Endometrial microvascular endothelial cells (primary cell): ENCODE data around the gene SCAP. TPM values are rescaled to one million over a fixed set of nuclear protein-coding genes. Genes with fewer than 3 reads are reported as not detected.
"Not testable (repeated sequence)": the region's sequence is repeated elsewhere in the genome, so short reads cannot be mapped to it uniquely, and the experiment has no call there.

Experiments
- in situ Hi-C: cut with HindIII; loops from 2 replicates; pipeline ENCODE4 v1.10.0; 2017; ENCODE audit warnings: low sequenced_read_pairs, low pct_unique_long_range_greater_than_20kb; ENCODE audit errors: inconsistent ontology term
- total RNA-seq: library from RNA; depleted of rRNA; stranded (reverse); fragments of >200 nt; gene quantifications from one replicate; pipeline ENCODE4 v1.2.3, GENCODE V29; 2015; ENCODE audit errors: inconsistent ontology term

The SCAP gene
- total RNA-seq, 1 donor from 2014 or later, result 55.8 TPM

DNA sequence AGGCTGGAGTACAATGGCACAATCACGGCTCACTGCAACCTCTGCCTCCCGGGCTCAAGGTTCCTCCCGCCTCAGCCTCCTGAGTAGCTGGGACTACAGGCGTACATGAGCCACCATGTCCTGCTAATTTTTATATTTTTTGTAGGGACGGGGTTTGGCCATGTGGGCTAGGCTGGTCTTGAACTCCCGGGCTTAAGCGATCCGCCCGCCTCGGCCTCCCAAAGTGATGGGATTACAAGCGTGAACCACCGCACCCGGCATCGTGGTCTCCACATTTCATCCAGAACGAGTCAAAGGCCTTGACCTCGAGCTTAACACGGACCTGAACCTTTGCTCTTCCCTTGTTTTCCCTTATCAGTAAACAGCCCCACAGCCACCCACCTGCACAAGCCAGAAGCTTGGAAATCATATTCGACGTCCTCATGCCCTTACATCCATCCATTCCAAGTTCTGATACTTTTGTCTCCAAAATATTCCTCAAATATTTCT is 96.3 kb downstream of the SCAP start:
- in situ Hi-C loops, result no loop called here

DNA sequence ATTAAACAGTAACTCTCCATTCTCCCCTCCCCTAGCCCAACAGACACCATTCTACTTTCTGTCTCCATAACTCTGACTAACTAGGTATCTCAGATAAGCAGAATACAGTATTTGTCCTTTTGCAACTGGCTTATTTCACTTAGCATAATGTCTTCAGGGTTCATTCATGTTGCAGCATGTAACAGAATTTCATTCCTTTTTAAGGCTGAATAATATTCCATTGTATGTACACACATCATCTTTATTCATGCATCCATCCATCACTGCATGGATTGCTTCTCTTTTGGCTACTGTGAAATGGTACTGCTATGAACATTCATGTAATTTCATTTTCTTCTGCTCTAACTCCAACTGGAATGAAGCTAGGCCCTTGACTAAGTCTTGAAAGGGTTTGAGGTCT is 96.9 kb downstream of the SCAP start:
- in situ Hi-C loops, result no loop called here

DNA sequence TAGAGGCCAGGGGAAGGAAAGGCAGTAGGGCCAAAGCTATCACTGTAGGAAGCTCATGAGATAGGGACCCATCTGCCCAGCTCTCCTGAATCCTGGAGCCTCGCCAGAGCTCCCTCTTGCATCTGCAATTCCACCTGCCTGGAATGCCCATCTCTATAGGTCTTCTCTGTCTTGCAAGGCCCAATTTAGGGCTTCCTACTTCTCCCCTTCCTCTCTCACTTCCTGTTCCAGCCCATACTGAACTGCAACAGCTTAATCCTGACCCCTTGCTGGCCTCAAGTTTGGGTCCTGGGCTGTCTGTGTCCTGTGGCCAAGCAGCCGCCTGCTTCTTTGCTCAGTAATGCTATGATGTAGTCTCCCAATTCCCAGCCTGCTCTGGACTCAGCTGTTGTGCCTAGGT is 98.6 kb downstream of the SCAP start:
- in situ Hi-C loops, result no loop called here

DNA sequence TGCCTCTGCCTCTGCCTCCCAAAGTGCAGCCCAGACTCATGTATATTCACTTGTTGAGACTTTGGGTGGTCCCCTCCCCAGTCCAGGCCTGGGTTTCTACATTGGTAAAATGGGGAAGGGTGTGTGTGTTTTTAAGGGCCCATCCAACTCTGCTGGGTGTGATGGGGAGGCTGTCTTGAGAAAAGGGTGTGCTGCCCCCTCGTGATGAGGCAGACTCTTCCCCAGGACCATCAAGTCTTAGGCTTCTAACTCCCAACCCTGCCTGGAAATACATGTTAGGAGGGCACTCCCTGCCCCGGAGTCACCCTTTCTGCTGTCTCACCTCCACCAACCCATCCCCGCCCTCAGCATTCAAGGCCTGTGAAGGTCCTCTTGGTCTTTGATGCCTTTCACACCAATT is 99.3 kb downstream of the SCAP start:
- in situ Hi-C loops, result no loop called here

DNA sequence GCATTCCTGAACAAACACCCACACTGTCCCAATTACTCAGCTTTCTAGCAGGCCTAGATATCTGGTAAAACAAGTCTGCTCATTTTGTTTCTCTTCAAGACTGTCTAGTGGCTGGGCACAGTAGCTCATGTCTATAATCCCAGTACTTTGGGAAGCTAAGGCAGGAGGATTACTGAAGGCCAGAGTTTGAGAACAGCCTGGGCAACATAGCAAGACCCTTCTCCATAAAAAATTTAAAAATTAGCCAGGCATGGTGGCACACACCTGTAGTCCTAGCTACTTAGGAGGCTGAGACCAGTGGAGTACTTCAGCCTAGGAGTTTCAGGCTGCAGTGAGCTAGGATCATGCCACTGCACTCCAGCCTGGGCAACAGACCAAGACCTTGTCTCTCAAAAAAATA is 101.2 kb downstream of the SCAP start:
- in situ Hi-C loops, result no loop called here

DNA sequence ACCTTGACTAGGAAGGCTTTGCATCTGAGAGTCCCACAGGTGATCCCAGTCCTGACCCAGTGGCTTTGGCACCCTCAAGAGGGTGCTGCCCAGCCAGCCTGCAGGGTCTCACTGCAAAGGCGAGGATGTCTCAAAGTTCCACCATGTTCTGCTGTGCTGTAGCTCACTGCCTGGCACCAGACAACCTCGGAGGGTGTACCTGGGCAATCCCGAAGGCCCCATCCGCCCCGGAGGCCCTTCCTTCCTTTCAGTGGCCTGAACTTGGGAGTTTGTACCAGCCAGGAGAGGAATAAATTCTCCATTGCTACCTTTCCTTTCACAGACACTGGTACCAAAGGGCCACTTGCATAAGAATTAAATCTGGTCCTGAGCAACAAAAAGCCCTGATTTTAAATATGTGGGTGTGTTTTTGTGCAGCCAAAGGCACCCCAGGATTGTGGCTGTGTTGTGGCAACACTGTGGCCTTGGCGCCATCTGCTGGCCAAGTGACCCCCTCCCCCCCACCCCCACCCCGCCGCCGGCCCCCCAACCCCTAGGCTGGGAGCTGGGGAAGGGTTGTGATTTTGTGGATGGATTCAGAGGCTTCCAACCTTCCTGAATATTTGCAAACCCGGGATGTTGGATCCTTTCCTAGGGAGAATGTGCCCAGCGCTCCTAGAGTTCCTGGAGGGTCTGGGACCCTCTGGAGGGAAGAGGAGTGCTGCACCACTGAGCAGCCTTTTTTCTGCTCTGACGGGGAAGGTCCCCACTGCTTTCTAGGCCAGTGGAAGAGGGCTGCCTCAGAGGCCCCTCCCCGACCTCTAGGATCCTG is 104.6 kb downstream of the SCAP start:
- in situ Hi-C loops, result no loop called here

DNA sequence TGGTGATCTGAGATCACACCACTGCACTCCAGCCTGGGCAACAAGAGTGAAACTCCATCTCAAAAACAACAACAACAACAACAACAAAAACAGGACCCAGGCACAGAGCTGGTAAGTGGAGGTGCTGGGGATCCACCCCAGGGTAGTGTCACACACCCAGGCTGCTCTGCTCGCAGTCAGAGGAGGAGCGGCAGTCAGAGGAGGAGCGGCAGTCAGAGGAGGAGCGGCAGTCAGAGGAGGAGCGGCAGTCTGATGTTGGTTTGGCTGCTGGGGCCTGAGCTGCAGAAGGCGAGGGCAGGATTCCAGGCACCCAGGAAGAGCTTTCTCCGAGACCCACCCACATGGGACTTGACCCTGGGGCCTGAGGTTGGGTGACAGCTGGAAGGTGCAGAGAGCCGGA is 105.7 kb downstream of the SCAP start:
- in situ Hi-C loops, result not testable (repeated sequence)

DNA sequence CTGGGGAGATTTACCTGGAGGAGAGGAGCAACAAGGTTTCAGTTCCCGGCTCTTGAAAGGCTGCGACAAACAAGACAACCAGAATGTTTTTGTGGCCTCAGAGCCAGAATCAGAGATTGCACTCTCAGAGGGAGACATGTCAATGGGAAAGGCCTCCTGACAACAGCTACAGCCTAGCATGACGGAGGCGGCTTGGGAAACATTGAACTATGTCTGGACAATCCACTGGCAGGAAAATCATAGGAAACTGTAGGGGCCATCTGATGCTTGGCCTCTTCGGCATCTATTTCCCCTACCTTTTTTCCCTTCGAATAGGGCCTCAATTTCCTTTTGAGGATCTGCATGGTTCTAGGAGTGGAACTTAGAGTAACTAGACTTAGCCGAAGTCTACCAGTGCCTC is 108.1 kb downstream of the SCAP start:
- in situ Hi-C loops, result no loop called here

DNA sequence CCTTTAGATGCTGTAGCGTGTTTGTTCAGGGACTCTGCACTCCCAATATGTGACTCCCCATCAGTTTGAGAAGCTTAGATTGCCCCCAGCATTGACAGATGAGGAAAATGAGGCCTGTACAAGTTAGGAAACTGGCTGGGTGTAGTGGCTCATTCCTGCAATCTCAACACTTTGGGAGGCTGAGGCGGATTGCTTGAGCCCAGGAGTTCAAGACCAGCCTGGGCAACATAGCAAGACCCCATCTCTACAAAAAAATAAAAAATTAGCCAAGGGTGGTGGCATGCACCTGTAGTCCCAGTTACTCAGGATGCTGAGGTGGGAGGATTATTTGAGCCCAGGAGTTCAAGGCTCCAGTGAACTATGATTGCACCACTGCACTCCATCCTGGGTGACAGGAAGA is 108.9 kb downstream of the SCAP start:
- in situ Hi-C loops, result no loop called here

DNA sequence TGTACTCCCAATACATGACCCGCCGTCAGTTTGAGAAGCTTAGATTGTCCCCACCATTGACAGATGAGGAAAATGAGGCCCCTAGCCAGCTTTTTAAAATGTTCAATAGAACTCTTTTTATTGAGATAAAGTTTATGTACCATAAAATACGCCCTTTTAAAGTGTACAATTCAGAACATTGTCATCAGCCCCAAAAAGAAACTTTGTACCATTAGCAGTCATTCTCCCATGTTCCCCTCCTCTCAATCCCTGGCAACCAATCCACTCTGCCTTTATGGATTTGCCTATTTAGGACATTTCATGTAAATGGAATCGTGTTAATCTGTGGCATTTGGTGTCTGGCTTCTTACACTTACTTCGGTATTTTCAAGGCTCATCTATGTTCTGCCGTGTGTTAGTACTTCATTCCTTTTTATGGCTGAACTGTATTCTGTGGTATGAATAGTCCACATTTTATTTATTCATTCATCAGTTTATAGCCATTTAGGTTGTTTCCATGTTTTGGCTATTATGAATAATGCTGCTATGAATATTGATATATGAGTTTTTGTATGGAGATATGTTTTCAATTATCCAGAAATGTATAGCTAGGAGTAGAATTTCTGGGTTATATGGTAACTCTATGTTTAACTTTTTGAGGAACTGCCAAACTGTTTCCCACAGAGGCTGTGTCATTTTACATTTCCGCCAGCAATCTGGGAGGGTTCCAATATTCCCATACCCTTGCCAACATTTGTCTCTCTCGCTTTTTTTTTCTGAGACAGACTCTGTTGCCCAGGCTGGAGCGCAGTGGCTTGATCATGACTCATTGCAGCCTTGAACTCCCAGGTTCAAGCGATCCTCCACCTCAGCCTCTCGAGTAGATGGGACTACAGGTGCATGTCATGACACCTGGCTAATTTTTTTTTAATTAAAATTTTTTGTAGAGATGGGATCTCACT is 110.3 kb downstream of the SCAP start:
- in situ Hi-C loops, result no loop called here

Other genes with a start within 250 kb of the SCAP start
- gene KIF9, start 193.1 kb downstream of the SCAP start, total RNA-seq, result 16.6 TPM
- gene KLHL18, start 193.0 kb downstream of the SCAP start, total RNA-seq, result 37.4 TPM
- gene PTPN23, start 94.9 kb downstream of the SCAP start, total RNA-seq, result 21.6 TPM
- gene ELP6, start 37.8 kb upstream of the SCAP start, total RNA-seq, result 37.1 TPM
- 1.1 TPM for gene CSPG5, start 102.9 kb upstream of the SCAP start, total RNA-seq